Measurements from ENCODE around the gene SLC25A19. TPM values are rescaled to one million over a fixed set of nuclear protein-coding genes. Genes with fewer than 3 reads are reported as not detected.

Gene SLC25A19
- total and polyA plus RNA-seq, 2 of the 8 experiments (the other 6 are each of a cell fraction or from before 2014, with no cell fraction given): 28.6 to 32.6 TPM

- TF ChIP-seq FOSL1 (IDR thresholded peaks at IDR 0.05; ENCODE audit: insufficient read depth, low read depth, low read length) (no peak), EGR1 (IDR thresholded peaks at IDR 0.05; ENCODE audit: borderline replicate concordance, low read depth, low read length) (no peak), SIX5 (IDR thresholded peaks at IDR 0.05; ENCODE audit: low read depth, low read length) (no peak), ATF2 (IDR thresholded peaks at IDR 0.05; ENCODE audit: low read length) (no peak), RBBP5 (IDR thresholded peaks at IDR 0.05; ENCODE audit: borderline replicate concordance, low read depth, low read length) (no peak)
Measured at GRCh38 chr17:75313941-75314551, 24.8 kb upstream of the SLC25A19 start (continued).
